HG03039 (cell line): ENCODE results near the gene XIST.
"Not testable (repeated sequence)": the region's sequence is repeated elsewhere in the genome, so short reads cannot be mapped to it uniquely, and the experiment has no call there.

Experiments used
- ATAC-seq: cut with Tn5 transposase; IDR thresholded peaks from one replicate; pipeline ENCODE4 v1.9.1; 2021; ENCODE audit warnings: mild to moderate bottlenecking, moderate library complexity; ENCODE audit not compliant: unreplicated experiment

Gene XIST

DNA sequence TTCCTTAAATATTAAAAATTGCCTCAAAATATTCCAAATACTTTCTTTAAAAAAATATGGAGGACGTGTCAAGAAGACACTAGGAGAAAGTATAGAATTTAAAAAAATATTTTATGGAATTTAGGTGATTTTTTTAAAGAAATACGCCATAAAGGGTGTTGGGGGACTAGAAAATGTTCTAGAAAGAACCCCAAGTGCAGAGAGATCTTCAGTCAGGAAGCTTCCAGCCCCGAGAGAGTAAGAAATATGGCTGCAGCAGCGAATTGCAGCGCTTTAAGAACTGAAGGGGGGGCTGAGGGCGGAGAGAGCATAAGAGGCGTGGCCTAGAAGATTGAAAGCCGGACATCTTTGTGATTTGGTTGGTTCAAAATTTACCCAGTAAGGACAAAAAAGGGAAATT lies at the start of gene XIST:
TSS of gene XIST (minus strand) at position 248 of the 400 bp plus-strand sequence.
- no peak for ATAC-seq

DNA sequence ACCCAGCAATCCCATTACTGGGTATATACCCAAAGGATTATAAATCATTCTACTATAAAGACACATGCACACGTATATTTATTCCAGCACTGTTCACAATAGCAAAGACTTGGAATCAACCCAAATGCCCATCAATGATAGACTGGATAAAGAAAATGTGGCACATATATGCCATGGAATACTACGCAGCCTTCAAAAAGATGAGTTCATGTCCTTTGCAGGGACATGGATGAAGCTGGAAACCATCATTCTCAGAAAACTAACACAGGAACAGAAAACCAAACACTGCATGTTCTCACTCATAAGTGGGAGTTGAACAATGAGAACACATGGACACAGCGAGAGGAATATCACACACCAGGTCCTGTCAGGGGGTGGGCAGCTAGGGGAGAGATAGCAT lies 45.8 kb upstream of the XIST start:
- not testable (repeated sequence) for ATAC-seq

DNA sequence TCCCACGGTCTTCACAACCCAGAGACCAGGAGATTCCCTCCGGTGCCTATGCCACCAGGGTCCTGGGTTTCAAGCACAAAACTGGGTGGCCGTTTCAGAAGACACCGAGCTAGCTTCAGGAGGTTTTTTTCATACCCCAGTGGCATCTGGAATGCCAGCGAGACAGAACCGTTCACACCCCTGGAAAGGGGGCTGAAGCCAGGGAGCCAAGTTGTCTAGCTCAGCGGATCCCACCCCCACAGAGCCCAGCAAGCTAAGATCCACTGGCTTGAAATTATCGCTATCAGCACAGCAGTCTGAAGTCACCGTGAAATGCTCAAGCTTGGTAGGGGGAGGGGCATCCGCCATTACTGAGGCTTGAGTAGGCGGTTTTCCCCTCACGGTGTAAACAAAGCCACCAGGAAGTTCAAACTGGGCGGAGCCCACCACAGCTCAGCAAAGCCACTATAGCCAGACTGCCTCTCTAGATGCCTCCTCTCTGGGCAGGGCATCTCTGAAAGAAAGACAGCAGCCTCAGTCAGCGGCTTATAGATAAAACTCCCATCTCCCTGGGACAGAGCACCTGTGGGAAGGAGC lies 40.1 kb upstream of the XIST start:
- ATAC-seq, result not testable (repeated sequence)

DNA sequence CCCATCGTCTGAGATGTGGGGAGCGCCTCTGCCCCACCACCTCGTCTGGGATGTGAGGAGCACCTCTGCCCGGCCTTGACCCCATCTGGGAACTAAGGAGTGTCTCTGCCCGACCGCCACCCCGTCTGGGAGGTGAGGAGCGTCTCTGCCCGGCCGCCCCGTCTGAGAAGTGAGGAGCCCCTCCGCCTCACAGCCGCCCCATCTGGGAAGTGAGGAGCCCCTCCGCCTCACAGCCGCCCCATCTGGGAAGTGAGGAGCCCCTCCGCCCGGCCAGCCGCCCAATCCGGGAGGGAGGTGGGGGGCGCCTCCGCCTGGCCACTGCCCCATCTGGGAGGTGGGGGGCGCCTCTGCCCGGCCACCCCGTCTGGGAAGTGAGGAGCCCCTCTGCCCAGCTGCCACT lies 29.7 kb upstream of the XIST start:
- not testable (repeated sequence) for ATAC-seq

DNA sequence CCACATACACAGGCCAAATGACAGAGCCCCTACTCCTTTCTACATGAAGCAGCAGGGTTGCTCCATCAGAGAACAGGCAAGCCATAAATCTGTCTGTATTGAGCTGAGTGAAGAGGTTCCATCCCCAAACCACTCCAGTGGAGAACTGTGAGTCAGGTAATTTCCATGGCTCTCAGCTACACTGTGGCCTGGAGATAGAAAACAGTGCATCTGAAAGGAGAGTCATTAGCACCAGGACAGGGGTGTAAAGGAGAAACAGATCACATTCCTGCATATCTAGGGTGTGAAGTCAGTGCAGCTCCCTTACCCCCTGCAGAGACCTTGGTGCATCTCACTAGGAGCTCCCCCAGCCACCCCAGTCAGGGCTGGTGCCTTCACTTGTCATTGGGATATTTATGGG lies 25.2 kb upstream of the XIST start:
- ATAC-seq, result no peak

DNA sequence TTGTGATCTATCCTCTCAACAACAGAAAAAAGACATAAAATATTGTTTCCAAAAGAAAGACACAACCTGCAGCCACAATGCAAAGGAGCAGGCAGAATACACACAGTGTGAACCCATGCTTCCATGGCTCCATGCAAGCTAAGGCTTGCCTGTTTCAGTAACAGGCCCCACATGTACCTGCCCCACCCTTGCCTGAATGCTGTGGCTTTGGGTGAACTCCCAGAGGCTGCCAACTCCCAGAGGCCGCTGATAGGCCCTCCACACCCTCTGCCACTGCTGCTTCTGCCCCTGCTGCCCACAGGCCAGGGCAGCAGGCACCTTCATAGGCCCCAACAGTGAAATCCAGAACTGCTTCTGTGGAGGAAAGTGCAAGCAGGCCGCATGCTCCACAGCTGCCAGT lies 24.4 kb upstream of the XIST start:
- ATAC-seq, result no peak

DNA sequence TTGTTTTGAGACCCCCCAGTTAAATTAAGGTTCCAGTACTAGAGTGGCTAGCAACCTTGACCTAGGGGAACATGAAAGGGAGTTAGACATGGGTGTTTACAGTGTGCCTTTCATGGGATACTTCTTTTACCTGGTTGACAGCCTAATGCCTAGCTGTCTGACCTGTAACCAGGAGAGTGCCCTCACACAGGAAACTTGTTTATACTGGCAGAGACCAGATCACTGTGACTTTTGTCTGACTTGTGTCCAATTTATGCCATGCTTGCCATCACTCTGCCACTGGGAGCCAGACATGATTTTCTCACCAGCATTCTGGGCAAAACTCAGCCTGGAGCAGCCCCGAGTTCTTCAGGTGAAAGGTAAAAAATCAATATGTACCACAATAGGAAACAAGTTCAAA lies 16.4 kb upstream of the XIST start:
- ATAC-seq, result no peak

DNA sequence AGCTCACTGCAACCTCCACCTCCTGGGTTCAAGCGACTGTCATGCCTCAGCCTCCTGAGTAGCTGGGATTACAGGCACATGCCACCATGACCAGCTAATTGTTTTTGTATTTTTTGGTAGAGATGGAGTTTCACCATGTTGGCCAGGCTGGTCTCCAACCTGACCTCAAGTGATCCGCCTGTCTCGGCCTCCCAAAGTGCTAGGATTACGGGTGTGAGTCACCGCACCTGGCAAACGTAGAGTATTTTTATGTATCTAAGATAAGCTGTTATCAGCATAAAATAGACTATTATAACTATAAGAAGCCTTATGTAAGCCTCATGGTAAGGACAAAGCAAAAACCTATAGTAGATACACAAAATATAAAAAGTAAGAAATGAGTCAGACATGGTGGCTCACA lies 14.6 kb upstream of the XIST start:
- no peak for ATAC-seq

DNA sequence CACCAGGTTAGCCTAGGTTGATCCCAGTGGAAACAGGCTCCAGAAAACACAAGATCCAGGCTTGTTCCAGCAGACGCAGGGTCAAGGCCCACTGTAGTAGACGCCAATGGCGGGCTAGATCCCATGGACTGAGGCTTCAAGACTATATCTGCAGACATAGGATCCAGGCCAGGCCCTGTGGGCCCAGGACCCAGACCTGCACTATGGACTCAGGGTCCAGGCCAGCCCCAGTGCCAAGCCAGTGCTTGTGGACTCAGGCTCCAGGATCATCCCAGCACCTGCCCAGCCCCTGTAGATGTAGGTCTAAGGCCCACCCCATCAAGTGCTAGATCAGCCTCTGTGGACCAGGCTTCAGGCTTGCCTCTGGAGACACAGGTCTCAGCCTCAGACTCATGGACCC lies 11.3 kb upstream of the XIST start:
- ATAC-seq, result no peak

DNA sequence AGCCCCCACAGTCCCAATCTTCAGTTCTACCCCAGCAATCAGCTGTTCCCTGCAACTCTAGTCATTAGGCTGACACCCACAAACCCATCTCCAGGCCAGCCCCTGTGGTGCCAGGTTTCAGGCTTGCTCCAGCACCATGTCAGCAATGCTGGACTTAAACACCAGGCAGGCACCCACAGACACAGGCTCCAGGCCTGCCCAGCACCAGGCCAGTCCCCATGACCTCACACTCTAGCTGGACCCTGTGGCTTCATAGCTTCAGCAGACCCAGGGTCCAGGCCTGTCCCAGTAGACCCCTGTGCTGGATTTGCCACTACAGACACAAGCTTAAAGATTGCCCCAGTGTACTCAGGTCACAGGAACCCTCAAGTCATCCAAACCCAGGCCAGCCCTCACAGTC lies 10.8 kb upstream of the XIST start:
- no peak for ATAC-seq

DNA sequence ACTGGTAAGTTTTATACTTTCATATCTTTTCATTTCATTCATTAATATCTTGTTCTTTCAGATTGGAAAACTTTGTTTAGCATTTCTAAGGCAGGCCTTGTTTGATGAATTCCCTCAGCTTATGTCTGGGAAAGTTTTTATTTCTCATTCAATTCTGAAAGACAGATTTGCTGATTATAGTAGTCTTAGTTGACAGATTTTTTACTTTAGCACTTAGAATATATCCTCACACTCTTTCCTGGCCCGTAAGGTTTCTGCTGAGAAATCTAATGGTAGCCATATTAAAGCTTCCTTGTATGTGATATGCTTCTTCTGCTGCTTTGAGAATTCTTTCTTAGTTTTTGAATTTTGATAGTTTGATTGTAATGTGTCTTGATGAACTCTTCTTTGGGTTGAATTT lies 7.1 kb upstream of the XIST start:
- no peak for ATAC-seq

DNA sequence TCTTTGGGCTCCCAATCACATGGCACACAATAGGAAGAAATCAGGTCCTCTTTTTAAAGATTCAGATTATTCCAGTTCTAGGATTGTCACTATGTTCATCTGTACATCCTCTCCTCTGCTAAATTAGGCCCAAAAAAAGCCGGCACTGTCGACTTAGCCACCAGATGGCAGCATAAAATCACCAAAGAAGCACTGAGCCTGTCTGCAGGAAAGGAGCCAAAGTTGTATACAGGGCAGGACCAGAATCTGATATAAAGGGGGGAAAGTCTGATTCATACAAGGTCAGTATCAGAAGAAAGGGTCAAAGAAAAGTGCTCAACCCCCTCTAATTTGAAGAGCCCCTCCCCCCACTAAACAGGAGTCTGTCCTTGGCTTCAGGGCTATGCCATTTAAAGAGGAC lies 3.0 kb upstream of the XIST start:
- no peak for ATAC-seq

DNA sequence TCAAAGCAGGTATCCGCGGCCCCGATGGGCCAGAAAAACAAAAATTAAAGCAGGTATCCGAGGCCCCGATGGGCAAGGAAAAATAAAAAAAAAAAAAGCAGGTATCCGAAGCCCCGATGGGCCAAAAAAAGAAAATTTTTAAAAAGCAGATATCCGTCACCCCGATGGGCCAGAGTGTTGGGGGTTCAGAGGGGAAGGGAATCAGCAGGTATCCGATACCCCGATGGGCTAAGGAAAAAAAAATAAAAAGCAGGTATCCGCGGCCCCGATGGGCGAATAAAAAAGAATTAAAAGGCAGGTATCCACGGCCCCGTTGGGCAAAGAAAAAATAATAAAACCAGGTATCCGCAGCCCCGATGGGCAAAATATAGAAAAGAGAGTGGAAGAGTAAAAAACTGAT lies 492 bp downstream of the XIST start:
- ATAC-seq, result no peak

DNA sequence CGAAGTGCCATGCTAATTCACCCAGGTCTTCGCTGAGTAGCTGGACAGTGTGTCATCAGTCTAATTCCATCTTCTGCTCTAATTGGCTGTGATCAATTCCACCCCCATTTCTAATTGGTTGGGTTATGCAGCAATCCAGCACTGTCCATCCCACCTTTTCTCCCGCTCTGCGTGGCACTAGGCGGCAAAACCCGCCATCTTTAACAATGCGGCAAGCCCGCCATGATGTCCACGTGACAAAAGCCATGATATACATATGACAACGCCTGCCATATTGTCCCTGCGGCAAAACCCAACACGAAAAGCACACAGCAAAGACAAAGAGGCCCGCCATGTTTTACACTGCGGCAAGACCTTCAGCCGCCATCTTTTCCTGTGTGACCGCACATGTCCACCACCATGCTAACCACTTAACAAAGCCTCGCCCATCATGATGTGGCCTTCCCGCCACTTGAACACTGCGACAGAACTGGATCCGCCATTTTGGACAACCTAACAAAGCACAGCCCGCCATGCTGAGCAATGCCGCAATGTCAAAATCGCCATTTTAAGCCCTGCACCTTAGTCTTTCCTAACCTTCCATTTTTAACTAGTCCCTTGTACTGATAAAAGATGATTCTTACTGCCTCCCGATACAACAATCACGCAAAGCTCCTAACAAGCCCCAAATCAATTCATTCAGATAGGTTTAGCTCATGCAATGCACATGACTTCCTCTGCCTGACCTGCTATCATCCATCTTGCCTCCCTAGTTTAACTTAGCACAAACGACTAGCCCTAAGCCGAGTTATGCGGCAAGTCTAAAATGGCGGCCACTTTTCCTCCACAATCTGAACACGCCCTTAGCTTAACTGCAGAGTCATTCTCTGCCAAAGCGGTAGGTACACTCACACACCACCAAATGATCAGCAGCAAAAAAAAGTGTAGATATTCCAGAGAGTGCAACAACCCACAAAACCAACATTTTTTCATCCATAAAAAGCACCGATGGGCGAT lies 1.2 kb downstream of the XIST start:
- no peak for ATAC-seq

DNA sequence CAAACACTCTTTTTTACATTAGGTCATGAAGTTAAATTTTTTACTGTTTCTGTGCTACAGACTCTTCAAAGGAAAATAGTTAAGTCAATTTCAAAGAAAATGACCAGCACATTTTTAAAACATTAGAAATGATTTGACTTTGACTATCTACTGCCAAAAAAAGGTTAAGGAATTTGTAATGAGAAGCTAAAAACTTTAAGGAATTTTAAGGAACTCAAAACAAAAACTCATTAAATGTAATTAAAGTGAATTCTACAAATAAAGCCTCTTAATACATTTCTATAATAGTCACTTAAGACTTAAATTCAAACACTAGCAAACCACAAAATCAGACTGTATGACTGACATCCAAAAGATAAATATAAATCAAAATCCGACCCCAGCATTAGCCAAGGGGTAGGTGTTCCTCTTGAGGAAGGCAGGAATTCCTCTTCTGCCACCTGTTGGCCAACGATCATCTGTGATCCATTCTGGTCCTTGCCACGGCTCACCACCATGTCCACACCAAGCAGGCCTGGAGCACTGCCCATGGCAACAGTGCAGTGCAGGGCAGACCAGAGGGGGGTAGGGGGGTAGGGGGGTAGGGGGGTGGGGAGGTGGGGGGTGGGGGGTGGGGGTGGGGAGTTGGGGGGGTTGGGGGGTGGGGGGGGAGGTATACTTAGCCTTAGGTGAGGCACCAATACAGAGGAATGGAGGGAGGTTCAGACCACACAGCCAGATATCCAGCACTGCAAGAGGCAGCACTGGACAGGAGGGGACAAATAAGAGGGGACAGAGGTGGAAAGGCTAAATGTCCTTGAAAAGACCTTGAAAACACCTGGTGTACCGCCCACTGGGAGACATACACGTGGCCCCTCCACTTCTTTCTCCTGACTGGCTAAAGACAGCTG lies 2.1 kb downstream of the XIST start:
- no peak for ATAC-seq

DNA sequence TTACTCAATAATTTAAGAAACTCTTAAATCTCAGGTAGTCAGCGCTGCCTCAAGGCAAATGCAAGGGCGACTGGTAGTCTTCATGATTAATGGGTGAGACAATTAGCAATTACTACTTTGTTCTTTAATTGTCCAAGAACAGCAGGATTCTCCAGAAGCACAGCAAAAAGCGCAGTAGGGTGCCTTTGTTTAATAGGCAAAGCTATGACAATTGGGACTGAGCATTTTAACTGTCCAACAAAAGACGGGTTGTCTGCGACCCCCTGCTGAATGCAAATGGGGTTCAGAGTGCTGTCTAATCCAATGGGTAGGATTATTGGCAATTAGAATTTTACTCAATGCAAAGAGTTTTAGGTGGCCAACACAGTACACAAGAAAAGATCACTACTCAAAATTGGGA lies 3.4 kb downstream of the XIST start:
- ATAC-seq, result no peak

DNA sequence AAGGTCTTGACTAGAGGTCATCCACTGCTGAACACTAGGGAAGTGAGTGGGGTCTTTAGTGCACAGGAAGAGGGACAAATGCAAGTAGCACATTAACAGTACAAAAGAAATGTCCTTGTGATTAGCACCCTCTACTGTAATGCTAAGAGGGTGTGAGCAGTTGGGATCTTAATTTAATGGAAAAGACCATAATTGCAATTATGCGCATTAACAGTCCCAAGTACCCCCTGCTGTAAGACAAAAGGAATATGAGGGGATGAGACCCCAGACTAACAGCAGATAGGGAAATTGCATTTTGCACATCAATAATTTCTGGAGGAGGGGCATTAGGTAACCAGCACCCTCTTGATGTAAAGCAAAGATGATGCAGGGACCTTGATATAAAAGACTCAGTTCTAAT lies 4.5 kb downstream of the XIST start:
- ATAC-seq, result no peak

DNA sequence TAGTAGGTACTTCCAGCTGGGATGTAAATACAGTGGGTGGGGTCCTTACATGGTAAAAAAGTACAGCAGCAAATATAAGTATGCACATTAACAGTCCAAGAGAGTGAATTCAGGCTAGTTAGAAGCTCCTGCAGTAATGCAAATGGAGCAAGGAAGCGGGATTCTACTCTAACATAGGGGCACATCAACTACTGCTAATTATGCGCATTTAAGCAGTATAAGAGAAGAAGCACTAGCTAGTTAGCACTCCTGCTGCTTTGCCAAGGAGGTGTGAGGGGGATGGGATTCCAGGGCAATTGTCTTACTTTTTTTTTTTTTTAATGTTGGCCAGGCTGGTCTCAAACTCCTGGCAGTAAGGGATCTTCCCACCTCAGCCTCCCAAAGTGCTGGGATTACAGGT lies 5.4 kb downstream of the XIST start:
- no peak for ATAC-seq

DNA sequence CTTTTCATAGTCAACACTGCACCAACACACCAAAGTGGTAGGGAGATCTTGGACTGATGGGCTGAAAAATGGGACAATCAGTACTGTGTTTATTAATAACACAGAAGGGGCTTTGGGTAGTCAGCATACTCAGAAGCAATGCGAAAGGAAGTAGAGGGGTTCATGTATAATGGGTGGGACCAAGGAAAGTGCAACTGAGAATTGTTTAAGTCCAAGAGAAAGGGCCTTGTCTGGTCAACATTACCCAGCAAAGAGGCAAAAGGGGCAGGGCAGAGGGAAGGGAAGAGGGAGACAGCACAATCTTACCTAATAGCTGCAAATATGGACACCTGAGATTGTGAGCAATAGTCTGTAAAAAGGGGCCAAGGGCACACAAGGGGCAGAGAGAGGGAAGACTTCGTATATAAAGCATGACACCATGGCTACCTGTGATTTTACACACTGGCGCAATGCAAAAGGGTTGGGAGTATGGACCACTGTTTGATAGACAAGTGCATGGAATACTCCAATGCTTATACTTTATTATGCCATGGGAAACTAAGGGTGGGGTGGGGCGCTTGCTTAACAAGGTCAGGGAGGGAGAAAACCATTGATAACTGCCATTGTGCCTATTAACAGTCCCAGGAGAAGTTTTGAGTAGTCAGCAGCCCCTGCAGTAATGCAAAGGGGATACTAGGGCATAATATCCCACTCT lies 9.8 kb downstream of the XIST start:
- ATAC-seq, result no peak

DNA sequence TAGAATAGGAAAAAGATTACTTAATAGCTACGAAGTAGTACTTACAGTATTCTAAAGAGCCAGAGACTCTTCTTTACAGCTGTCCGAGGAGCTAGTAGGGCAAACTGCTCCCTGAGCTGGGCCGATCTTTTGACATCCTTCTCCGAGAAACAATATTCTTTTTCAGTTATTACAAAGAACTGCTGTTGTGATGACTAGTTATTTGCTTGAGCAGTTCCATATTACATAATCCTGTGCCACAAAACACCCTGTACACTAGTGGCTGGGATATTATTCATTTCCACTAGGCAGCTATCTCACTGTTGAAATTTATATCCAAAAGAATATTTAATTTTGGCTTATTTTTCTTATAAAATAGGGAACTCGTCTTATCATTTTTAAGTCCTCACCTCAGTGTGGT lies 11.2 kb downstream of the XIST start:
- no peak for ATAC-seq
